Embryonic facial prominence (tissue), 1 donor: Measurements from ENCODE around the gene TACC2.

Experiments used
- DNase-seq: peaks from one replicate; pipeline ENCODE4 v3.0.0-alpha.2; 2016; ENCODE audit errors: extremely low spot score

Gene TACC2

DNA sequence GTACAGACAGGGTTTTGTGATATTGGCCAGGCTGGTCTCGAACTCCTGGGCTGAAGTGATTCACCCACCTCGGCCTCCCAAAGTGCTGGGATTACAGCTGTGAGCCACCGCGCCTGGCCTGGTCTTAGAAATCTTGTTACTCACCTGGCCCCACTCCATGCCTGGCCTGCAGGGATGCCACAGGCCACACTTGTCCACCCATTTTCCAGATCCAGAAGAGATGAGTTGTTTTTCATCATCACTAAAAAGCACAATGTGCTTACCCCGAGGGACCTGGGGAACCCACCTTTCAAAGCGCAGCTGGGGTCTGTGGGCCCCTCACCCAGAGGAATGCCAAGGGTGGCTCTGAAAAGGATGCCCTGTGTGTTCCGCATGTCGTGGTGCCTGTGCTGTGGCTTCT is 134.2 kb downstream of the TACC2 start:
- no peak for DNase-seq

DNA sequence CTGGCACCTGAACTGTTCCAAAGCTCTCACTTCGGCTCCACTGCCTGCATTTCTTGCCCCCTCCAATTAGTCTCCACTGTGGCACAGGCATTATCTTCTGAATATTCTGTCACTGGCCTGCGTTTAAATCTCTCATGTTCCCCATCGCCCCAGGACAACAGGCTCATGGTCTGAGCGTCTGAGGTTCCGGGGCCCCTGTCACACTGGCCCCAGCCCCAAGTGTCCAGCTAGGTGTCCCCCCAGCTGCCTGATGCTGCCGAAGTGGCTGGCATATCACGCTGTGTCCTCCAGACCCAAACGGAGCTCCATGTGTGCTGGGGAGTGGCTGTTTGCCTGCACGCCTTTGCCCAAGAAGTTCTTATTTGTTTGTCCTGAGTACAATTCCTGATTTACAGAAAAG is 135.4 kb downstream of the TACC2 start:
- DNase-seq, result no peak

- DNase-seq, result no peak
These were observed 135.8 kb downstream of the TACC2 start for GRCh38 chr10:122124808-122125207.

DNA sequence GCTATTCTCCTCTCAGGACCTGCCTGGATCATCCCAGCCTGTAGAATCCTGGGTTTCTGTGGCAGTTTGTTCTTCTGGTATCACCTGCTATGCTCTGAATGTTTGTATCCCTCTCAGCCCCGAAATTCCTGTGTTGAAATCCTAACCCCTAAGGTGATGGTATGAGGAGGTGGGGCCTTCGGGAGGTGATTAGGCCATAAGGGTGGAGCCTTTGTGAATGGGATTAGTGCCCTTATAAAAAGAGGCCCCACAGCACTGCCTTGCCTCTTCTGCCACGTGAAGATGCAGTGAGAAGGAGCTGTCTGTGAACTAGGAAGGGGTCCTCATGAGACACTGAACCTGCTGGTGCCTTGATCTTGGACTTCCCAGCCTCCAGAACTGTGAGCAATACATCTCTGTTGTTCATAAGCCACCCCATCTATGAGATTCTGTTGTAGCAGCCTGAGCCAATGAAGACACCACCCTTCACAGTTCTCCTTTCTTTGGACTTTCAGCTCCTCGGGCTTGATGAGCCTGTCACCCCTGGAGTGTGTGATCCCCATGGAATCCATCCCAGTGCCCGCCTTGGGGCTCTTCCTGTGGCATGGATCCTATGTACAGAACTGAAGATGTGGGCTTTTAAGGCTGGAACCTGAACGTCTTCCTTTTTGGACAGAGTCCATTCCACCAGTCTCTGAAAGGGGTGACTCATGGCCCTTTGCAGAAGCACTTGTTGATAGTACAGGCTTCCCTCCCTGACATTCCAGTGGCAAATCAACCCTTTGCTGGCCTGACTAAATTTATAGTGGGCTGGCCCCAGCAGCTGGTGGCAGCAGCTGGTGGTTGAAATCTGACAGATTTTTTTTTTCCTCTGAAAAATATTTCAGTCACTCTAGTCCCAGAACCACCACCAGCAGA is 138.0 kb downstream of the TACC2 start:
- DNase-seq, result no peak

DNA sequence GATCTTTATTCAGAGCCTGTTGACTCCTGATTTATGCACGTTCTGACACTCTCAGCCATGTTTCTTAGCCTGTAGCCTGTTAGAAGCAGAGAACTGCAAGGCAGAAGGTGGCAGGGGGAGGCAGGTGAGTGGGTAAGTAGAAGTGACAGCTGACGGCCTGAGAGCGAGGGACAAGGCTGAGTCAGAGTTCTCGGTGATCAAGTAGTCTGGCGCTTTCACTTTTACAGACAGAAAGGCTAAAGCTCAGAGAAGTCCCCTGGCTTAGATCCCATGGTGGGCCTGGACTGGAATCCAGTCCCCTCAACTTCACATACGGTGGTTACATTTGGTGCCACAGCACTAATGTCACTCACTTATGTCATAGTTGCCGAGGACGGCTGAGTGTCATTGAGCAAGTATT is 139.0 kb downstream of the TACC2 start:
- no peak for DNase-seq

- DNase-seq, result no peak
These were observed 139.4 kb downstream of the TACC2 start for GRCh38 chr10:122128357-122128756.

DNA sequence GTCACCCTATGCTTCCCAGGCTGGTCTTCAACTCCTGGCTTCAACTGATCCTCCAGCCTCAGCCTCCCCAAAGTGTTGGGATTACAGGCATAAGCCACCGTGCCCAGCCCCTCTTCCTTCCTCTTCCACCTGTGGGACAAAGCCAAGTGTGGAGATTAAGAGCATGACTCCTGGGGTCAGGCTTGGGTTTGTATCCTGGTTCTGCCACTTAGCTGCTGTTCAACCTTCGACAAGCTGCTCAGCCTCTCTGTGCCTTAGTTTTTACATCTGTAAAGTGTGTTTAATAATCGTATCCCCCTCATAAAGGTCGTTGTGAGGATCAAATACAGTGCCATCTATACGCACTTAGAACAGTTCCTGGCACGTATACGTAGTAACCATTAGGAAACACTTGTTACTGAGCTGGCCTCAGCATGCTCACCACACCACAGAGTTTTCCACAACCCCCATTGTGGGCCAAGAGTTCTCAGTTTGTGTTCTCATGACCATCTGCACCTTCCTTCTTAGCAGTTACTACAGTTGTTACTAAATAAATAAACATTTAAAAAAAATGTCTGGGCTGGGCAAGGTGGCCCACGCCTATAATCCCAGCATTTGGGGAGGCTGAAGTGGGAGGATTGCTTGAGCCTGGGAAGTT is 141.6 kb downstream of the TACC2 start:
- no peak for DNase-seq

GRCh38 chr10:122132331-122132755 is 143.4 kb downstream of the TACC2 start:
- DNase-seq, result no peak

GRCh38 chr10:122132882-122133565 is 144.1 kb downstream of the TACC2 start:
- DNase-seq, result no peak

- no peak for DNase-seq
These were observed 146.5 kb downstream of the TACC2 start for GRCh38 chr10:122135251-122136025.

DNA sequence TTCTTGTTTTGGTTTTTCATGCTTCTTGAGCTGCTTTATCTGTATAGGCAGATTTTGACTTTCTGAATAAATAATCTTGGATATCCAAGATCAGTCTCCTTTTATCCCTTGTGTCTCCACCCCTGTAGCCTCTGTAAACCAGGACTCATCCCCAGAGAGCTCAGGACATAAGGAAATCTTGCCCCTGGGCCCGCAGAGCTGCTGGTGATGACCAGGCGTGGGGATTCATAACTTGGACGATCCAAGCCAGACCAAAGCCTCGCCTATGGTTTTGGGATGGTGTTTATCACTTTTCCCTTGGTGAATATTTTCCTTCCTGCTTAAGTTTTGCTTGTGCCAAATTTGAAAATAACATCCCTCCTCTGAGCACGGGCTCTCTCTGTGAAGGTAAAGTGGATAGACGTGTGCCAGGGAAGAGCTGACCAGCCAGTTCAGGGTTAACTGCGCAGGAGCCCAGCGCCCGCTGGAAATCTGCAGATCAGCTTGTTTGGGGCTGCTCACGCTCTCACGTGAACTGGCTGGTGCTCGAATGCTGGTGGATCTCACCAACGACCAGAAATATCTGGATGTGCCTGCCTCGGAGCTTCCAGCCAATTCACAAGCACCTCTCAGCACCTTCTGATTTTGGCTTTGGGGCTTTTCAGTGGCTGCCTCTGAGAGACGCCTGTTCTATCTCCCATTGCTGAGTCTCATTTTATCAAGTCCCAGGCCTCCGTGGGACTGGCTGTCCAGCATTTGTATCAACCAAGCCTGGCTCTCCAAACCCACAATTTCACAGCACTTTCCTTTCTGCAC is 150.1 kb downstream of the TACC2 start:
- DNase-seq, result no peak

DNA sequence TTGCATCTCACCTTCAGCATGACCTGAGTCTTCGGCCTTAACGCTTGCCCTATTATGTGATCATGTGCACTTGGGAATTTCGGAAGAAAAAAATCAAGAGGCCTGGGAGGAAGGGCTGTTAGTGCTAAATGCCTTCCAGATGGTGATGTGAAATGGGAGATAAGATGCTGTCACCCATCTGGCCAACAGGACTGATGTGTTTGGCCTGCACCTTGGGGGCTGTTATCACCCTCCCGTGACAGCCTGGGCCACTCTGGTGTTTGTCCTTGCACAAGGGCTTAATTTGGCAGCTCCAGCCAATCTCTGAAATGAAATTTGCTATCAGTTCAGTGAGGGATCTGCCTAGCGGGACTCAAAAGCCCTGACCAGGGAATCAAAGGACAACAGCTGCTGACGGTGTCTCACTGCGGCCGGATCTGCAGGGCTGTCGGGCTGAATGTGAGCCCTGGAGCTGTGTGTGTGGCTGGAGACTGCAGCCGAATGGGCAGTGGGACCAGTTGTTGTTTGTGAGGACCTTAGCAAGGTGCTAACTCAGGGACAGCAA is 150.7 kb downstream of the TACC2 start:
- DNase-seq, result no peak

- DNase-seq, result no peak
These were observed 151.5 kb downstream of the TACC2 start for GRCh38 chr10:122140461-122140902.

GRCh38 chr10:122140941-122141623 is 152.1 kb downstream of the TACC2 start:
- no peak for DNase-seq

DNA sequence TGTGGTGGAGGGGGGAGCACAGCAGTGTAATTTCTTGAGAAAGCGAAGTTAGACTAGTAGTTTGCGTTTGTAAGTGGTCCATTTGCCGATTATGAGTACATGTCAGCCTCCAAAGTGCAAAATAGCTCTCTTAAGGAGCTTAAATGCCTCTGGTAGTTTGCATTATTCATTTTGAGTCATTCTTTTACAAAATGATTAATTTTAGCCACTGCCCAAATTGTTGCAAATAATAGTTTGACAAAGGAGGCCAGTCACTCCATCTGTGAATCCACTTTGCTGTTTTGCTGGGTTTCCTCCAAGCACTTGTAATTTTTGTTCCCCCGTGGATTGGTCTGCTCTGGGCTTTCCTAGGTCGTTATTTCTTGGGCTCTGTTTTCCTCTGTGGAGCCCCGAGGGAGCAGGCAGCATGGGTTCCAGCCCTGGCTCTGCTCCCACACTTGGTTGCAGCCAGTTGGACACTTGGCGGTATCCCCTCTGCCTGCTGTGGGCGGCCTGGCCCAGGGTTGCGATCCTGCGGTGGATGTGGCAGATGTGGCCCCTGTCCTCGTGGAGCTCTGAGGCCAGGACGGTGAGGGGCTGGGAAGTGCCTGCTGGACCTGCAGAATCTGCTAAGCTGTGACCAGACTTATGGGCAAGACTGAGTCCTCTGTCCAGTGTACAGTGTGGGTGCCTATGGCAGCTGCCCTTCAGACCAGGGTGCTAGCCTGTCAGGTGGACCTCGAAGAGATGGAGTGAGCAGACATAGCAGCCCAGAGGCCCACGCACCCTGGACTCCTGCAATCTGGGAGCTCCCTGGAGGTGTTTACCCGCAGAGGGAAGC is 153.1 kb downstream of the TACC2 start:
- no peak for DNase-seq

DNA sequence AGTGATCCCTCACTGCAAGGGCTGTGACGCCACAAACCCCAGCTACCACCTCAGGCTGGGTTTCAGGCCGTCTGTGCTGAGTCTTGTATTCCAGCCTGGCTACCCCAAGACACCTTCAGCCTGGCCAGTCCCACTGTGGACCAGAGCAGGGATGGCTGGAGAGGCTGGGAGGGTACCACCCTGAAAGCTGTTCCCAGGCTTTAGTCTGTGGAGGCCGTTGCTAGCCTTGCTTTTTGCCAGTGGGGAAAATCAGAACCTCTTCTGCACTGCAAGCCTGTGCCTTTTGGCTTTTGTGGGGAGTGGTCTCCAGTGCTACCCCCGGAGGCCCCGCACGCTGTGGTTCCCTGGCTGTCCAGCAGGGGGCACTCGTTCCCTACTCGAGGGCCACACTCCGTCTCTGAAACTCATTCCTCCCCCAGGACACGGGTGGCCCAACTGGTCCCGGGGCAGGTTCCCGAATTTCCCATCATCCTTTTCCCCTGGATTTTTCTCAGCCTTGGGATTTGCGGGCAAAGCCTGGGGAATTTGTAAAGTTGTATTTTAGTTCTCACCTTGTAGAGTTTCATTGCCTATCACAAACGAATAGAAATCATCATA is 153.8 kb downstream of the TACC2 start:
- no peak for DNase-seq

DNA sequence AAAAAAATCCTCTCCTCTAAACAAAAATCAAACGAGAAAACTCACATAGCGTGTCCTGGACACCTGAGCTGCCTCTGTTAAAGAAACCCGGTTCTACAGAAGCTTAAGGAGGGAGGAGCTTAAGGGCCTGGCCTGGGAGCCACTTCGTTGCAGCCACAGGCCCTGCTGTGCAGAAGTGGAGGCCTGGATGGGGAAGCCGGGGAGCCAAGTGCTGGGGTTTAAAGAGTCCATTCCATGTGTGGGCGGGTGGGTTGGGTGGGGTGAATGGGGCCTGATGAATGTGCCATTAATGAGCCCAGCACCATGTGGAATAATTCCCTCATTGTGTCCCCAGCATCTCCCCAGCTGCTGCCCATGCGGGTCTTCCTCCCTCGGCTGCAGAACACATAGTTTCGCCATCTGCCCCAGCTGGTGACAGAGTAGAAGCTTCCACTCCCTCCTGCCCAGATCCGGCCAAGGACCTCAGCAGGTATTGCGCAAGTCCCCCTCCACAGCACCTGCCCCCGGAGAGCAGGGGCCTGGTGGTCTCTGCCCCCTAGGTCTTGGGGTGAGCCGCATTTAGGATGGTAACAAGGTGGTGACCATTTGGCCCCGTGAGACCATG is 154.4 kb downstream of the TACC2 start:
- DNase-seq, result no peak

DNA sequence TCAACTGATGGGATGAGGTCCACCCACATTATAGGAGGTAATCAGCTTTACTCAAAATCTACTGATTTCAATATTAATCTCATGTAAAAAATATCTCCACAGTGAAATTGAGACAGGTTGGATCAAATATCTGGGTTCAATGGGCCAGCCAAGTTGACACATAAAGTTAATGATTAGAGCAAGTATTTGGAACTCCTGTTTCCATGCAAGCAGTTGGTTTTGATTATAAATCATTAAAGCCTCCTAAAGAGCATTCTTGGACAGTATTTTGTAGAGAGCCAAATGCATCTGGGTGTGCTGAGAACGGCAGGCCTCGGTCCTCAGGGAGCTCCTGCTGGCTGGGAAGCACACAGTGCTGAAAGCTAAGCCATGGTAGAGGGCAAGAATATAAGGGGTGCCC is 155.2 kb downstream of the TACC2 start:
- no peak for DNase-seq
